NT2/D1 (cell line): ENCODE measurements around the gene NOS1.

Source experiments
- YY1 ChIP-seq: IDR thresholded peaks from 2 replicates; pipeline ENCODE4 v1.6.1; 2011; ENCODE audit not compliant: insufficient read length, insufficient read depth
- ZNF274 ChIP-seq: IDR thresholded peaks from 2 replicates; pipeline ENCODE4 v1.6.1; 2011; ENCODE audit warnings: mild to moderate bottlenecking, low read depth, low read length

GRCh38 chr12:117182866-117183265, 178.6 kb downstream of the NOS1 start:
- TF ChIP-seq ZNF274 (no peak), YY1 (no peak)
